ENCODE measurements around the gene P3H3.
A peak's percentile ranks its signal among the peaks of the same experiment; 100 is the strongest.

P3H3 gene

GRCh38 chr12:6866920-6867412 is 38.8 kb downstream of the P3H3 start:
- no peak for TF ChIP-seq CTCF (conservative IDR thresholded peaks at IDR 0.05; ENCODE audit: low read depth, low read length)
- peak overlapping the region; percentile 88 for H3K4me2 ChIP-seq
- no peaks in the 10 kb centered on the region; the same call in 1 of the 2 replicates for H3K36me3 ChIP-seq (ENCODE audit: insufficient read depth)
- peaks cover 25% of the 10 kb centered on the region for H3K79me2 ChIP-seq (ENCODE audit: insufficient read depth, low read depth)
- no peaks in the 10 kb centered on the region for H3K27me3 ChIP-seq (ENCODE audit: insufficient read depth, low read depth)
- peaks cover 12% of the 10 kb centered on the region; the same call in 1 of the 2 replicates for H4K20me1 ChIP-seq (ENCODE audit: insufficient read depth)
- H2AFZ ChIP-seq (ENCODE audit: low read depth), result peak overlapping the region; percentile 57
- no peak overlapping the region for H3K27ac ChIP-seq
- peaks cover 37% of the 10 kb centered on the region for H3K4me1 ChIP-seq (ENCODE audit: low read depth, poor library complexity, severe bottlenecking)
- peak overlapping the region; percentile 4 for H3K4me3 ChIP-seq (IDR thresholded peaks at IDR 0.05; ENCODE audit: insufficient read depth, low read depth, low read length)
- peak overlapping the region; percentile 95; the same call in 1 of the 2 replicates for H3K9ac ChIP-seq

DNA sequence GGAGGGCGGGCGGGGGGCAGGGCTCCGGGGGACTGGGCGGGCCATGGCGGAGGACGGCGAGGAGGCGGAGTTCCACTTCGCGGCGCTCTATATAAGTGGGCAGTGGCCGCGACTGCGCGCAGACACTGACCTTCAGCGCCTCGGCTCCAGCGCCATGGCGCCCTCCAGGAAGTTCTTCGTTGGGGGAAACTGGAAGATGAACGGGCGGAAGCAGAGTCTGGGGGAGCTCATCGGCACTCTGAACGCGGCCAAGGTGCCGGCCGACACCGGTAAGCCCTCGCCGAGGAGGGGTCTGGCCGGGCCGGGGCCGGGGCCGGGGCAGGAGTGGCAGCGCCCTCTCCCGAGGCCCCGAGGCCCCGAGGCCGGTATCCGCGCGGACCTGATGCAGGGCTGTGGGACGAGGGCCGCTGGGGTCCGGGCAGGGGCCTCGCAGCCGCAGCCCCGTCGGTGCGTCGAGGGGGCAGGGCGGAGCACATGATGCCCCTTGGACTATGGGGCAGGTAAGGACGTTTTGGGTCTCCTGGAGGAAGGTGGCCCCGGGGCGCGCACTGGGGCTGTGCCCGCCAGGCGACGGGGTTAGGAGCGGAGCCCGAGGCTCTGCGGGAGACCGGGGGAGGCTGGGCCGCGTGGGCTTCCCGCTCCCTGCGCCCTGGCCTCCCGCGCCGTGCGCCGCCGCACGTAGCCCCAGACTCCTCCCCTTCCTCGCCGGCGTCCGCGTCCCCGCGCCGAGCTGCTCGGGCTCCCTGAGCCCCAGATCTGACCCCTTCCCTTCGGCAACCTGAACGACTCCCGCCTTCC is 39.4 kb downstream of the P3H3 start, which contains the start of gene TPI1:
Gene TPI1 (plus strand): TSS at position 119 of the 798 bp plus-strand sequence. CDS start 36 bp downstream, at position 155.
- H3K27me3 ChIP-seq (ENCODE audit: insufficient read depth, low read depth), result no peaks in the 10 kb centered on the region
- H3K4me3 ChIP-seq (IDR thresholded peaks at IDR 0.05; ENCODE audit: insufficient read depth, low read depth, low read length), result peak within 1 kb of the TSS; percentile 4
- TF ChIP-seq CTCF (conservative IDR thresholded peaks at IDR 0.05; ENCODE audit: low read depth, low read length), result no peak
- H4K20me1 ChIP-seq (ENCODE audit: insufficient read depth), result peaks cover 12% of the 10 kb centered on the region; the same call in 1 of the 2 replicates
- H3K4me1 ChIP-seq (ENCODE audit: low read depth, poor library complexity, severe bottlenecking), result peaks cover 40% of the 10 kb centered on the region
- peak within 1 kb of the TSS; percentile 81 for H3K27ac ChIP-seq
- peak within 1 kb of the TSS; percentile 88 for H3K4me2 ChIP-seq
- peak within 1 kb of the TSS; percentile 57 for H2AFZ ChIP-seq (ENCODE audit: low read depth)
- H3K9ac ChIP-seq, result peak within 1 kb of the TSS; percentile 95
- peaks cover 25% of the 10 kb centered on the region for H3K79me2 ChIP-seq (ENCODE audit: insufficient read depth, low read depth)
- no peaks in the 10 kb centered on the region; the same call in 1 of the 2 replicates for H3K36me3 ChIP-seq (ENCODE audit: insufficient read depth)

DNA sequence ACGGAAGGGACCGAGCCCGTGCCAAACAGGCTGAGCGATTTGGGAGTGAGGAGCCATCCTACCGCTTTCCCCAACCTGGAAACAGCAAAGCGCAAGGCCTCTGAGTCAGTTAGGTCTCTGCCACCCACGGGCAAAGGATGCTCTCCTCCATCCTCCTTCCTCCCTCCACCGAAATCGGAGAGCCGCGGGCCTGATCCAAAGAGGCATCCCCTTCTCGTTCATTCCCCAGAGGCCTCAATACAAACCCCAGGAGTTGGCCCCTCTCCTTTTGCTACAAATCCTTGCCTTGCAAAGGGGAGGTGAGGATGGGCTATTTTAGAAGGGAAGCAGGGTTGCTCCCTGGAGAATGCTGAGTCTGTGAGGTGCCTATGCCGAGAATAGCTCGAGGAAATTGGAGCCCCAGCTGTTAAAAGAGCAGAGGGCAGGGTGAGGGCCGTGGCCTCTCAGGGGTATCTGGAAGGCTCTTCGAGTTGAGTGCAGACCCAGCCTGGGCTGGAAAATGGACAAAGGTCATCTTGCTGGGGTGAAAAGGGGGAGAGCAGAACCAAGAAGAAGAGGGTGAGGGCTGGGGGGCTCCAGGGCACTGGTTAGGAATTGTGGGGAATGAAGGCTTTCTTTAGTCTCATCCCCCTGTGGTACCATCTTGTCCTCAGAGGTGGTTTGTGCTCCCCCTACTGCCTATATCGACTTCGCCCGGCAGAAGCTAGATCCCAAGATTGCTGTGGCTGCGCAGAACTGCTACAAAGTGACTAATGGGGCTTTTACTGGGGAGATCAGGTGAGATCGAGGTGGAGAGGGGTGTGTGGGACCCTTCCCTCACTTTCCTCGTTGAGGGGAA is 40.2 kb downstream of the P3H3 start:
- Histone ChIP-seq H3K4me3 (IDR thresholded peaks at IDR 0.05; ENCODE audit: insufficient read depth, low read depth, low read length) (no peak overlapping the region), H2AFZ (ENCODE audit: low read depth) (no peak overlapping the region), H3K27ac (peak overlapping the region; percentile 81), H3K4me1 (ENCODE audit: low read depth, poor library complexity, severe bottlenecking) (peaks cover 40% of the 10 kb centered on the region), H3K27me3 (ENCODE audit: insufficient read depth, low read depth) (no peaks in the 10 kb centered on the region), H3K4me2 (peak overlapping the region; percentile 65), H3K9ac (peak overlapping the region; percentile 95; the same call in 1 of the 2 replicates), H4K20me1 (ENCODE audit: insufficient read depth) (peaks cover 12% of the 10 kb centered on the region; the same call in 1 of the 2 replicates), H3K79me2 (ENCODE audit: insufficient read depth, low read depth) (peaks cover 25% of the 10 kb centered on the region), H3K36me3 (ENCODE audit: insufficient read depth) (no peaks in the 10 kb centered on the region; the same call in 1 of the 2 replicates)
- TF ChIP-seq CTCF (conservative IDR thresholded peaks at IDR 0.05; ENCODE audit: low read depth, low read length), result no peak
